Measurements from ENCODE around the gene PCA3.
"Not testable (repeated sequence)": the region's sequence is repeated elsewhere in the genome, so short reads cannot be mapped to it uniquely, and the experiment has no call there.

Gene PCA3

DNA sequence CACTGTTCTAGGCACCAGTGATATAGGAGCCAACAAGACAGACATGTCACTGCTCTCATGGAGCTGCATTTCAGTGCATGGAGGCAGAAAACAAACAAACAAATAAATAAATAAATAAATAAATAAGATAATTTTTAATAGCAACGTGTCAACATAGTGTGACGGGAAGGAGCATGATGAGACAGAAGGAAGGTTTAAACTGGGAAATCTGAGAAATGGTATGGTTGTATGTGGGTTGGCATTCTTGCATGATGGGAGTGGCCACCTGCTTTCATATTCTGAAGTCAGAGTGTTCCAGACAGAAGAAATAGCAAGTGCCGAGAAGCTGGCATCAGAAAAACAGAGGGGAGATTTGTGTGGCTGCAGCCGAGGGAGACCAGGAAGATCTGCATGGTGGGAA, at the start of gene PCA3:
PCA3 (plus strand) TSS at position 301 of the 400 bp plus-strand sequence.
- no peak for DNase-seq (ENCODE audit: low spot score)

DNA sequence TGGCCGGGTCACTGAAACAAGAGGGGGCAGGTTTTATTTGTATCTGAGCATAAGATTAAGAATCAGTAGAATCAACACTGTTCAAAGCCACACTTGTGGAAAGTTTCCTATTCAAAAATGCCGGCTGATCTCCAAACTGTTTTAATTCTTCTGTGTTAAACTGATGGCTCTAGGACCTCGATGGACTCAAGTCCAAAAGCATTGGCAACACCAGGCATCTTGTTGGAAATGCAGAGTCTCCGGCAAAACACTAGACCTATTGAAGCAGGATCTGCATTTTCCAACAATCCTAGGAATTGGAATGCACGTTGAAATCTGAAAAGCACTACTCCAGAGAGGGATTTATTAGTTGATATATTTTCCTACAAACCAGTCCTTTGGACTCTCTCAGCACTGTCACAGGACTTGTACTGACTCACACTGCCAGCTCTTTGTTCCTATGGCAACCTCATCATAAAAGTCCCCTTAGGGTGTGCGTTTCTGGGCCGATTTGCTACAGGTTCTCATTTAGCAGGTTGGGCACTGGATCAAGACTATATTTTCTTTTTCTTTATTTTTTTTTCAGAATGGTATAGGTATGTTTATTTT, 48.1 kb upstream of the PCA3 start:
- DNase-seq (ENCODE audit: low spot score) = no peak

DNA sequence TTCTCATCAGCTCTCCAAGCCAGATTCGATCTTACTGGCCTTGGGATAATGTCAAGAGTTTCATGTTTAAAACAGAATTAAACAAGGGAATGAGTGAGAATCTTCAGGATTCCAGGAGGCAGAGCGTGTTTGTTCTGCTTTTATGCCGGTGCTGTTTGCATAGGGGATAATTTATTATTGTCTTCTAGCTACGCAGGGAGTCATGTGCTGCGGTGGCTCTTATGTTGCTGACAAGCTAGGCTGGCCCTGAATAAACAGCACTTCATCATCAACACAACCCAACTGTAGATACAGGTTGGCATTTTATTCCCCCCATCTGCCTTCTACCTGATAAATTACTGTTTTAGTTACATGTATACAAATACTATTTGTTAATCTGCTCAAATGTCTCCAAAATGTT, 47.1 kb upstream of the PCA3 start:
- DNase-seq (ENCODE audit: low spot score) = no peak

DNA sequence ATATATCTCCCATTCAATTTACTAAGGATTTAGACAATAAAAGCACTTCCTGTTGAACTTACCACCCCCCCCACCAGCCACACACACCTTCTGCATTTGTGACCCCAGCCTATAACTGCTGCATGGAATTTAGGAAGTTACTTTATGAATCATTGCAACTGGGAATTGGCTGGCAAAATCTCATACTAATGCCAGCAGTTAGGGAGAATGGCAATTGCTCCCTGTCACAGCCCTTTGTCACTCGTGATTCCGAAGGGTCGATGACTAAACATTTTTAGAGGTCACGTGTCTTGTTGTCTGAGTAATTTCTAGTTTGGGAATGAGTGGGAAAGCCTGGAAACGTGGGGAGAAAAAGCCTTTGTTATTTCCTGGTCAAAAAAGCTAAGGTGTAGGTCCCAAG, 46.6 kb upstream of the PCA3 start:
- no peak for DNase-seq (ENCODE audit: low spot score)

DNA sequence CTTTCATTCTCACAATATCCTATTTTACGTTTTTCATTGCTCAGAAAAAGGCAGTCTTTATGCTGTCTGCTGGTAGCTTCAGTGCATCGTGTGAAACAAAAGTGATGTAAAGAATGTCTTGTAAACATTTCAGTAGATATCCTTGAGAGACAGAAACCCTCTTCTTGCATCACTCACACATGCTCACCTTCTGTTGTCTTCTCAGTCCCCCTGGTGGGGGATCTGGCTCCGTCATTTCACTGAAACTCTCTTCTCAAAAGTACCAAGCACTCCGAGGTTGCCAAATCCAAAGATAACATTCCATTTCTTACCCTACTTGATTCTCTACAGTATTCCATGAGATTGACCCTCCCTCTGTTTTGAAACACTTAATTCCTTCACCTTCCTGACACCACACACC, 46.1 kb upstream of the PCA3 start:
- DNase-seq (ENCODE audit: low spot score) = peak; percentile 13

DNA sequence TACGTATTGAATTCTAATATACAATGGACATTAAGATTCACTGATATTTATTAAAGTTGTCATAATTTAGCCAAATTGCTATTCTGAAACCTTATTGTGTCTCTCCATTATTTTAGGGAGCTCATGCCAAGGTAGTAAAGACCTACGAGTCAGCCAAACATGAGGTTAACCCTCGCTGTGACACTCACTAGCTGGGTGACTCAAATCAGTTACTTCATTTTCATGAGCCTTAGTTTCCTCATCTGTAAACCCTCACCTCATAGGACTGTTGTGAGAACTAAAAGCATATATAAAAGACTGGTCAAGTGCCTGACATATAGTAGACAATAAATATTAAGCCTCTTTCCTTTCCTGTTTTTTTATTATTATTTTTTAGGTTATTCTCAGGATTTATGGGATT, 44.0 kb upstream of the PCA3 start:
- DNase-seq (ENCODE audit: low spot score) = no peak

DNA sequence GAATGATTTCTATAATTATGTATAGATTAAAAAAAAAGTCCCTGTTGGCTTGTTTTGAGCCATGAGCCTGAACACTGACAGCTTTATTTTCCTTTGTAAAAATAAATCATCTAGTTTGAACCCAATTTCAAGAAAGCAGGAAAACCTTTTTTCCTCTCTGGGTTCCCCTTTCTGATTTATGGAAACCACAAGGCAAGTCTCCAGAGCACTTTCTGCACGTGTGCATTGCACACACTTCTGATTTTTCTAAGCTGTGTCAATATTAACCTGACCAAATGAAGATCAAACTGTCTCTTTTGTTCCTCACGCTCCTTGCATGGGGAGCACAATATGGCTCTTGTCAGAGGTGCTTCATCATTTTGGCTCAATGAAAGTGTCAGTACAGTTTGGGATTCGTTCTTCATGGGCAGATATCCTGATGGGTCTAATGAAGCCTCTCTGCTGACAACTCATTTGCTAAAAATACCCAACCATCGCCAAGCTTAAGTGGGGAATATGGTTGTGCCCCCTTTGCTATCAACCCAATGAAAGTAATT, 39.2 kb upstream of the PCA3 start:
- no peak for DNase-seq (ENCODE audit: low spot score)

DNA sequence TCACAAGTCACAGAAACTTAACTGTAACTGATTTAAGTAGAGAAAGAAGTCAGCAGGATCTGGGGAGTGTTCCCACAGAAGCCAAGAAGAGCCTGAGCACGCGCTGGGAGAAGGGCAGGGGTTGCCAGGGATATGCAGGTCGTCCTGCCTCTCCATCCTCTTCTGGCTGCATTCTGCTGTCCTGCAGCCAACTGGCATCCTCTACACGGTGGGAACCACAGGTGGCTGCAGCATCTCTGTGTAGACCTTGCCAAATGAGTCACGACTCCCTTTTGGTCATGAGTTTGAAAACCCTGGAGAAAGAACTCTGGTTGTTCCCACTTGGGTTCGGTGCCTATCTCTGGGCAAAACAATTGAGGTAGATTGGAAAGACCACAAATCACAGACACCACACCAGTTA, 38.4 kb upstream of the PCA3 start:
- no peak for DNase-seq (ENCODE audit: low spot score)

DNA sequence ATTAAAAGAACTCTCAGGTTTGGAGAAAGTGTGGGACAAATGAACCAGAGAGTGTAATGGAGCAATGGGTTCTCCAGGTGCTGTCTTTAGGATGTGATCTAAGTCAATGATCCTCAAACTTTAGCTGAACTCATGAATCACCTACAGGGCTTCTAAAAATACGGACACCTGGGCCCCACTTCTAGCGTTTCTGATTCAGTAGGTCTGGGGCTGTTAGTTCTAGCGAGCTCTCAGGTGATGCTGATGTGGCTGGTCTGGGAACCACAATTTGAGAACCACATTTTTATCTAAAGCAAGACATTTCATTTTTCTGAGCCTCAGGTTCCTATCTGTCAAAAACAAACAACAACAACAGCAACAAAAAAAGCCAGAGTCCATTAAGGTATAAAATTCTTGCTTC, 35.1 kb upstream of the PCA3 start:
- no peak for DNase-seq (ENCODE audit: low spot score)

DNA sequence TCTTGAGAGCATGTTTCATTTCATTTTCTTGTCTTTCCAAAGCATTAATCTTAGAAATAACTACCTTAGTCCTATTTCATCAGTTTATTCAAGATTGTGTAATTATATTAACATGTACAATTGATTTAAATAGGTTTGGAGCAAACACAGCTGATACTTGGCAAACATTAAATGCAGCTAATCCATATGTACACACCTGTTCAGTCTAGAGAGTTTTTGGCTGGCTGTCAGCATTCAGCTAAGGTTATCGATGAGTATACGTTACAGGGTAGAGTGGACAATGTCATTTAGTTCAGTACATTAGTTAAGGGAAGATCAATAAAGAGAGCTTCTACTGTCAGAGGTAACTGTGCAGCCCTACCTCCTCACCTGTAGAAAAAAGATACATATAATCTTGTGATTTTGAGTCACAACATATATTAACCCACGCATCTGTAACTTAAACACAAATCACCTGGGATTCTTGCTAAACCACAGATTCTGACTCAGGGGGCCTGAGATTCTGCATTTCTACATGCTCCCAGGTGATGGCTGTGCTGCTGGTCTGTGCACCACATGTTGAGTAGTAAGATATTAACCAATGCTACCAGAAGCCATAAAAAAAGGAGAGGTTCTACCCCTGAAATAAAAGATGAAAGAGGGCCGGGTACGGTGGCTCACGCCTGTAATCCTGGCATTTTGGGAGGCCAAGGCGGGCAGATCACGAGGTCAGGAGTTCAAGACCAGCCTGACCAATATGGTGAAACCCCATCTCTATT, 34.1 kb upstream of the PCA3 start:
- no peak for DNase-seq (ENCODE audit: low spot score)

DNA sequence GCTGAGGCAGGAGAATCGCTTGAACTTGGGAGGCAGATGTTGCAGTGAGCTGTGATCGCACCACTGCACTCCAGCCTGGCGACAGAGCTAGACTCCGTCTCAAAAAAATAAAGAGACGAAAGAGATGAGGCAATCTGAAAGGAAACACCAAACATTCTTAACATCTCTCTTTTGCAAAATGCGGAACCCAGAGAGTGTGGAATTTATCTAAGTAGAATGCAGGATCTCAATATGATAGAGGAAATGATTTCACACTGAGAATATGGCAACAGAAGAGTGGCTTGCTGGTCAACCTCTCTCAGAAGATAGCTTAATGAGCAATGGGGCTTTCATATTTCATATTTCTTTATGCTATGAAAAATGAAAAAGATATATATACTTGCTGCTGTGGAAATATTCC, 33.4 kb upstream of the PCA3 start:
- DNase-seq (ENCODE audit: low spot score) = no peak

DNA sequence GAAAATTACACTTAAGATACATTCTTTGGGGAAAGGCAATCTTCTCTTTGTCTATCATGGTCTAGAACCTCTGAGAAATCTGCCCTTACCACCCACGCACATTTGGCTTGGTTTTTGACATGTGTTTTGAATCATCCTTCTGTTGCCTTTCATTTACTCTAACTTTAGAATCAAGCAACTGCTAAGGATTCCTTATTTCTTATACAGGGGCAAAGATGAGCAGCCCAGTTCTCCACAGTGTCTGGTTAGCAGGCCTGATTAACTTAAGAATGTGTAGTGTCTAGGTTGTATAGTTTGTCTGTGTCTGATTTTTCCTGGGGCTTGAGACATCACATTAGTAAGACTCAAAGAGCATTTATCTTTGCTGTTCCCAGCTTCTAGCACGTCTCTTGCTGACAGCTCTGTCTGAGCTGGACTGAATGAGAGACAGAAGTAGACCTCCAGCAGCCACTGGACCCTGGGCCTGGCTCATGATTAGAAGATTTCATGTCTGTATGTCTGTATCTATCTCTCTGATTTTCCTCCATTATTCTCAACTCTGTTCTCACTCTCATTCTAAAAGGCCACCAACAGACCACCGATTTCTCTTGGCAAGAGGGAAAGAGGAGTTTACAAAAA, 31.8 kb upstream of the PCA3 start:
- no peak for DNase-seq (ENCODE audit: low spot score)

DNA sequence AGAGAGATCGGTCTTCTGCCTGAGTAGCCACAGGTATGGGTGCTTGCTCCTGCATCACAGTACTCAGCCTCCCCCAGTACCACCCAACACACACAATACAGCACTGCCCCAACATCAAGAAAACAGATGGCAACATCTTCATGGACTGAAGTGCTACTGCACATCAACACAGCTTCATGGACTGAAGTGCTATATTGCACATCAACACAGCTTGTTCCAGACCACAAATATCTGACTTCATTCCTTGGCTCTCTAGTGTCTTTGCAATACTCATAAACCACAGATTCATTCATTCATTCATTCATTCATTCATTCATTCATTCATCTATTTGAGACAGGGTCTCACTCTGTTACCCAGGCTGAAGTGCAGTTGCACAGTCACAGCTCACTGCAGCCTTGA, 31.1 kb upstream of the PCA3 start:
- DNase-seq (ENCODE audit: low spot score) = no peak

DNA sequence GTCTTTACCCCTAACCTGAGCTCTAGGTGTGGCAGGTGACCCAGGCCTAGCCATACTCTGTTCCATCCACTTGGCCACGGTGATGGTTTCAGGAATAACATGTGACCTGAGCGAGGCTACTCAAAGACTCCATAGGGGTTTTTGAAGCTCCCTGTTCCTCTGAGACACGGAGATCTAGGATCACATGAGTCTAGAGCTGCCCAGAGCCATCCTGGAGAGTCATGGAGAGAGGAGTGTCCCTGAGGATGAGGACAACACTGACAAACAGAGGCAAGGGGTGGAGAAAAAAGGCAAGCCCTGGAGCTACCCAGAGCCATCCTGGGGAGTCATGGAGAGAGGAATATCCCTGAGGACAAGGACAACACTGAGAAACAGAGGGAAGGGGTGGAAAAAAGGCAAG, 29.5 kb upstream of the PCA3 start:
- DNase-seq (ENCODE audit: low spot score) = no peak

DNA sequence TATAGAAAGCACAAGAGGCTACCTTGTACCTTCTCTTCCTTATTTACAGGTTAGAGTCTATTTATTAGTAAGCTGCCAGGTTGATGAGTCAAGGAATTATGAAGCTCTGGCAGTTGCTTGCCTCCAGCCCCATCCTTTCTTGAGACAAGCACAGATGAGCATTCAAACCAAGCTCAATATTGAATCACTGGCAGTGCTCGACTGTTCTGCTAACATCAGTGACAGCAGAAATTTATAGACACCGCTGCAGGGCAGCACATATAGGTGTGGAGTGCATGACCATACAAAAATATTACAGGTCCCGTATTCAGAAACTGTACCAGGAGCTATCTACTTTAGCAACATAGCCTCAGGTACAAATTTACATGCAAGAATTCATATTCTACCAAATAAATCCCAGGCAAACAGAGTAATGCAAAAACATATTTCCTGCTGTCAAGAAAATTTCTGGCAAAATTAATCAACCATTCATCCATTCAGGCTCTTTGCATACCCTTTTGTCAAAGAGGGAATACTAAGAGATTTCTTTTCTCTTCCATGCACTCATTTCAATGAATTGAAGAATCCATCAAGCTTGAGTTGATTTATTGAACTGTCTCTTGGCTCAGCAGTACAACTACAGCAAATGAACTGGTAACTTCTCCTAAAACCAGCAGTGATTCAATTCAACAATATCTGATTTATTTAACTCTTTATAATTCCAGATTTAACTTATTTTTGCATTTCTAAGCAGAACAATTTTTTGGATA, 26.9 kb upstream of the PCA3 start:
- DNase-seq (ENCODE audit: low spot score) = no peak

DNA sequence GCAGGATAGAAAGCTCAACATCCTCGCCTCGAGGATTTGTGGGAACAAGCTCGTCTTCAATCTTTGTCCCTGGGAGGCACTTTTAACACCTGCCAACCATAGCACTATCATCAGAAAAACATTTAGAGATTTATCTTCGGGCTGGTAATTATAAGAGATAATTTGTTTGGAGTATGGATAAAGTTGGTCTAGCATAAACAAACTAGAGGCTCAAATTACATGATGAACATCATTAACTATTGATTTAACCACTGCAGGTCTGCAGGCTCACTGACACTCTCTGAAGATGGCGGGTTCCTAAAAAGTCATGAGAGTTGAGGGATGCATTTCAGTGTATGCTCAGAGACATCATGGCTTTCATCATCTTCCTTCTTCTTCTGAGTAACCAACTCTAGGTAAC, 25.8 kb upstream of the PCA3 start:
- DNase-seq (ENCODE audit: low spot score) = no peak

DNA sequence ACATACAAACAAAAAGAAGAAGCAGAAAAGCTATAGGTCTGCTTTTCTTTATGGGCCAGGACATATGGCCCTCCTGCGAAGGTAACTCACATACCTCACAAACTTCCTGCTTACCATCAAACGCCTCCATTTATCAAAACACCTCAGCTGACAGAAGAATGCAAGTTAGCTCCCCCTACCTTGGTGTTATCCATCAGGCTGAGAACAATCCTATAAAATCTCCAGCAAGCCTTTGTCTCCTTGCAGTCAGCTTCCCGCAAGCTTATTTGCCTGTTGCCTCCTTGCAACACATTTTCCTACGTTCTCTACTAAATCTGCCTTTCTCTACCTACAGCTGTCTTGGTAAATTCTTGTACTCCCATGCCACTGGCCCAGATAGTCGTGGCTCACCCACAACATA, 22.7 kb upstream of the PCA3 start:
- DNase-seq (ENCODE audit: low spot score) = no peak

DNA sequence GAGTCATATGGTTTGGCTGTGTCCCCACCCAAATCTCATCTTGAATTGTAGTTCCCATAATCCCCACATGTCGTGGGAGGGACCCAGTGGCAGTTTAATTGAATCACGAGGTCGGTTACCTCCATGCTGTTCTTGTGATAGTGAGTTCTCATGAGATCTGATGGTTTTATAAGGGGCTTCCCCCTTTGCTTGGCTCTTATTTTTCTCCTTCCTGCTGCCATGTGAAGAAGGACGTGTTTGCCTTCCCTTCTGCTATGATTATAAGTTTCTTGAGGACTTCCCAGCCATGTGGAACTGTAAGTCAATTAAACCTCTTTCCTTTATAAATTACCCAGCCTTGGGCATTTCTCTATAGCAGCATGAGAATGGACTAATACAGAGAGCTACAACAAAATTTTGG, 21.3 kb upstream of the PCA3 start:
- DNase-seq (ENCODE audit: low spot score) = not testable (repeated sequence)

DNA sequence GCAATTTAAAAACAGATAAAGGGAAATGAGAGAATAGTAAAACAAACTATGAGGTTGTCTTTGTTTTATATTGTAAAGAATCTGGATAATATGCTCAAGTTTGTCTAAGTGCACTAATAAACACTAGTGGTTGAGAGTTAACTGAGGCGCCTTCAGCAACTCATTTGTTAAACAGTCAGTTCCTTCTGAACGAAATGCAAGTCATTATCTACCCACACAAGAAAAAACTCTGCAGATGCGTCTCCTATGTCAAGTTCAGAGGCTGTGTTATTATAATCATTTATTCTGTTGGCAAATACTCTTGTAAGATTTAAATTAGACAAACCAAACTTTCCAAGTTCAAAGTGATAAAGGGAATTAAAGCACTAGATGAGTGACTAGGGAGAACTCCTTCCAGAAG, 20.3 kb upstream of the PCA3 start:
- DNase-seq (ENCODE audit: low spot score) = no peak

DNA sequence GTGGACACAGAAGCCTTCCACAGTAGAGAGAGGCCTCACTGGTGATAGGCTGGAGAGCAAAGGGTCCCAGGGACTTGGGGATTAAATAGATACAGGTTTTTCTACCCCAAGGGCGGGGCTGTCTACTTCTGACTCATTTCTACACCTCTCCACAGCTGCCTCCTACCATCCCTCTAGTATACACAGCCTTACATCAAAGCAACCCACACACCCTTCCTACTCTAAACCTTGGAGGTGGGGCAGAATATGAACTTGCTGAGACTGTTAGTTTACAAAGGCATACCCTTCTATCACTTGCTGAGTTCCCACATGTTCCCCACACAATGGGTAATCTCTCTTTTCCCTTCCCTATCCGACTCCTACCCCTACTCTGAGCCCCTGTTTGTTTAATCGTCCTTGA, 19.9 kb upstream of the PCA3 start:
- no peak for DNase-seq (ENCODE audit: low spot score)

DNA sequence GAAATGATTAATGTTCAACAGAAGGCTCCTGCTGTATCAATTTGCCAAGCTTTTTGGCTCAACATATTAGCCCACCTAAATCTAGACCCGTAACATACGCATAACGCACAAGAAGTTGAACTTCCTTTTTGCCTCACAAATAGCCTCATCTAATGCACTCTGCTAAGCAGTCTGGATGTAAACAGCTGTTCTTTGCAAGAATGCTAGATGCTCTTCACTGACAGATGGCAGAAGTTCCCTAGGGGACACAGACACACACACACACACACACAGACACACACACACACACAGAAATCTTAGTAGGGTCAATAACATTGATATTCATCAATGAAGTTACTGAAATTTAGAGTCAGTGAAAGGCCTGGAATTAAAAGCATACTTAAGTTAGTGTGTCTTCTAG, 13.2 kb upstream of the PCA3 start:
- DNase-seq (ENCODE audit: low spot score) = no peak

DNA sequence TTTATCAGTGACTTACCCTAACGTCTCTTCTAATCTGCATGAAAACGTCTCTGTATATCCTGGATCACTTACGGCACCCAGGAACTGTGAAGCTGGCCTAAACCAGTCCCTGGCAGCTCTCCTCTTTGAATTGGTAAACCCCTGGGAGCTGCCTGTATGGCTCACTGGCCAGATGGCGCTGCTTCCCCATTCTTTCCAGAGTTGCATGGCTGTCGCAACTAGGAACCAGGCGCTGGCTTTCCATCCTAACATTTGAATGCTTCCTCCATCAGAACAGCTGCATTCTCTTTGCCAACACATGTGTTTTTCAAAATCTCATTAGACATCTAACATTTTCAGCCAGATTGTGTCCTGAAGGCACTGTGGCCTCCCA, 8.0 kb upstream of the PCA3 start:
- peak; percentile 22 for DNase-seq (ENCODE audit: low spot score)

Data from HuH-7.5 (cell line).